GM19099 (cell line): Measurements from ENCODE around the gene SPANXN2.
"Not testable (repeated sequence)": the region's sequence is repeated elsewhere in the genome, so short reads cannot be mapped to it uniquely, and the experiment has no call there.

Experiments used
- POLR2A ChIP-seq: IDR thresholded peaks from 3 replicates; pipeline ENCODE4 v1.6.1; 2011; ENCODE audit warnings: low read depth; ENCODE audit not compliant: insufficient read length; ENCODE audit errors: extremely low read depth

Gene SPANXN2

GRCh38 chrX:143720652-143721051 is at the start of gene SPANXN2:
TSS of gene SPANXN2 (minus strand) at chrX:143720752. CDS start at chrX:143720668, 84 bp downstream.
- not testable (repeated sequence) for TF ChIP-seq POLR2A

GRCh38 chrX:143768976-143769375 is 48.4 kb upstream of the SPANXN2 start:
- TF ChIP-seq POLR2A = no peak

- no peak for TF ChIP-seq POLR2A
These were observed 37.3 kb upstream of the SPANXN2 start for GRCh38 chrX:143757887-143758286.

- no peak for TF ChIP-seq POLR2A
These were observed 36.8 kb upstream of the SPANXN2 start for GRCh38 chrX:143757375-143757774.

GRCh38 chrX:143754183-143754582 is 33.6 kb upstream of the SPANXN2 start:
- no peak for TF ChIP-seq POLR2A

GRCh38 chrX:143733866-143734265 is 13.3 kb upstream of the SPANXN2 start:
- no peak for TF ChIP-seq POLR2A

- no peak for TF ChIP-seq POLR2A
These were observed 5.7 kb upstream of the SPANXN2 start for GRCh38 chrX:143726296-143726695.

GRCh38 chrX:143701460-143701859 is 19.1 kb downstream of the SPANXN2 start:
- TF ChIP-seq POLR2A = no peak

GRCh38 chrX:143694885-143695284 is 25.7 kb downstream of the SPANXN2 start:
- TF ChIP-seq POLR2A = no peak

- no peak for TF ChIP-seq POLR2A
These were observed 37.1 kb downstream of the SPANXN2 start for GRCh38 chrX:143683486-143683885.

- no peak for TF ChIP-seq POLR2A
These were observed 45.6 kb downstream of the SPANXN2 start for GRCh38 chrX:143674926-143675325.

- no peak for TF ChIP-seq POLR2A
These were observed 51.2 kb downstream of the SPANXN2 start for GRCh38 chrX:143669395-143669794.

- TF ChIP-seq POLR2A = no peak
These were observed 56.2 kb downstream of the SPANXN2 start for GRCh38 chrX:143664302-143664701.

GRCh38 chrX:143663755-143664154 is 56.8 kb downstream of the SPANXN2 start:
- TF ChIP-seq POLR2A = no peak
